Uterus (tissue), 2 donors: ENCODE measurements around the gene TAF10.

ENCODE experiments used
- POLR2A ChIP-seq, 2 donors: fragments of 450-650 bp; IDR thresholded peaks; one replicate each; pipeline ENCODE4 v1.6.1; 2016; ENCODE audit warnings: antibody characterized with exemption in 2 of 2, mild to moderate bottlenecking in 1 of 2, moderate library complexity in 1 of 2
- TF ChIP-seq, protein P1 (sequence below), 4 experiments: fragments of 200-600 bp in 2 of 4; fragments of 450-650 bp in 2 of 4; sonication (generic) in 2 of 4; IDR thresholded peaks; one replicate each; pipeline ENCODE4 v1.5.1; 2016 to 2019; ENCODE audit warnings: antibody characterized with exemption in 4 of 4, mild to moderate bottlenecking in 2 of 4, moderate library complexity in 1 of 4

DNA sequence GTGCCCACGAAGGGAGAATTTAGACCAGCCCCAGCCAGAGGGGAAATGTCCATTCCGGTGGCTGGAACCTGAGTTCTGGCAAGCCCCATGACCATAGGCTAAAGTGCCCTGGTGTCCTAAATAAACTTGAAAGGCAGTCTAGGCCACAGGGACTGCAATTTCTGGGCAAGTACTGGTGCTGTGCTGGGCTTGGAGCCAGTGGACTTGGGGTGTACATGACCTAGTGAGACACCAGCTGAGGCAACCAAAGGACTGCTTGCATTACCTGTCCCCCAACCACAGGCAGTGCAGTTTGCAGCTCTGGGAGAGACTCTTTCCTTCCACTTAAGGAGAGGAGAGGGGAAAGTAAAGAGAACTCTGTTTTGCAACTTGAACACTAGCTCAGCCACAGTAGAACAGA is 32.3 kb downstream of the TAF10 start:
- TF ChIP-seq, protein P1, sequence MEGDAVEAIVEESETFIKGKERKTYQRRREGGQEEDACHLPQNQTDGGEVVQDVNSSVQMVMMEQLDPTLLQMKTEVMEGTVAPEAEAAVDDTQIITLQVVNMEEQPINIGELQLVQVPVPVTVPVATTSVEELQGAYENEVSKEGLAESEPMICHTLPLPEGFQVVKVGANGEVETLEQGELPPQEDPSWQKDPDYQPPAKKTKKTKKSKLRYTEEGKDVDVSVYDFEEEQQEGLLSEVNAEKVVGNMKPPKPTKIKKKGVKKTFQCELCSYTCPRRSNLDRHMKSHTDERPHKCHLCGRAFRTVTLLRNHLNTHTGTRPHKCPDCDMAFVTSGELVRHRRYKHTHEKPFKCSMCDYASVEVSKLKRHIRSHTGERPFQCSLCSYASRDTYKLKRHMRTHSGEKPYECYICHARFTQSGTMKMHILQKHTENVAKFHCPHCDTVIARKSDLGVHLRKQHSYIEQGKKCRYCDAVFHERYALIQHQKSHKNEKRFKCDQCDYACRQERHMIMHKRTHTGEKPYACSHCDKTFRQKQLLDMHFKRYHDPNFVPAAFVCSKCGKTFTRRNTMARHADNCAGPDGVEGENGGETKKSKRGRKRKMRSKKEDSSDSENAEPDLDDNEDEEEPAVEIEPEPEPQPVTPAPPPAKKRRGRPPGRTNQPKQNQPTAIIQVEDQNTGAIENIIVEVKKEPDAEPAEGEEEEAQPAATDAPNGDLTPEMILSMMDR (IDR thresholded peaks at IDR 0.05), result no peak
- TF ChIP-seq POLR2A (IDR thresholded peaks at IDR 0.05), result no peak
